ENCODE results near the gene TMEM181.
A peak's percentile ranks its signal among the peaks of the same experiment; 100 is the strongest.
"Not testable (repeated sequence)": the region's sequence is repeated elsewhere in the genome, so short reads cannot be mapped to it uniquely, and the experiment has no call there.

TMEM181 gene

DNA sequence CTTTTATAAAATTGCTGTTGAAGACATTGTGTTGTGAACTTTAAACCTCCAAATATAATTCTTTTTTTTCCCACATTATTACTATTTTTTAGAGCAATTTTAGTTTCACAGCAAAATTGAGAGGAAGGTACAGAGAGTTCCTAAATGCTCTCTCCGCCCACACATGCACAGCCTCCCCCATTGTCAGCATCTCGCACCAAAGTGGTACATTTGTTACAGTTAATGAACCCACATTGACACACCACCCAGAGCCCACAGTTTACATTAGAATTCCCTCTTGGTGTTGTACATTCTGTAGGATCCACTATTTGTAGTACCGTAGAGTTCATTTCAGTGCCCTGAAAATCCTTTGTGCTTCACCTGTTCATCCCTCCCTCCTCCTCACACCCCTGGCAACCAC lies 33.8 kb downstream of the TMEM181 start:
- no peak for DNase-seq (ENCODE audit: low read depth in 1 of 2, low spot score in 1 of 2)

DNA sequence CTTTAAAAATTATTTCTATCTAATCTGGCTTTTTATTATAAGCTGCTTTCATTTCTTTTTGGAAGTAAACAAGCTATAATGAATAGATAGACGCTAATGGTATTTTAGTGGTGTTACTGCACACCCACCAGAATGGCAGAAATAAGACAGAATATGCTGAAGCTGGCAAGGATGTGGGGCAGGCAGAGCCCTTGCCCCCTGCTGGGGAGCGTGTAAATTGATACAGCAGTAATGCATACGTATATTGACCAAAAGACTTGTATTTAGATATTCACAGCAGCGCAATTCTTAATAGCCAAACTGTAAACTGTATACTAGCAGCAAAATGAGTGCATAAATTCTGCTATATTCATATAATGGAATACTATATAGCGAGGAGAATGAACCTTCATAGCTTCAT lies 35.3 kb downstream of the TMEM181 start:
- DNase-seq (ENCODE audit: low read depth in 1 of 2, low spot score in 1 of 2) = no peak

DNA sequence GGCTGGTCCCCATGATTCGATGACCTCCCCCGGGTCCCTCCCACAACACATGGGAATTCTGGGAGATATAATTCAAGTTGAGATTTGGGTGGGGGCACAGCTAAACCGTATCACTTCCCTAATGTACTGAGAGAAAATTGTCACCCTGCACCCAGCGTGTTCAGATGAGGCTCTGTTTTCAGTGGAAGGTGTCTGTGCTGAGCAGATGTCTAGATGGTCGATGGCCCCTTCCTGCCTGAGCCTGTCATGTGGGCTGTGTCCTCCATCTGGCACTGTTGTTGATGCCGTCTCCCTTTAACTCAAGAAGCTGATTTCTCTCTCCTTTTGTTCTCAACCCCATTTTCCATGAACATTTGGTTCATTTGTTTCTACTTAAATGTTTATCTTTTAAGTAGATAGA lies 37.0 kb downstream of the TMEM181 start:
- no peak for DNase-seq (ENCODE audit: low read depth in 1 of 2, low spot score in 1 of 2)

DNA sequence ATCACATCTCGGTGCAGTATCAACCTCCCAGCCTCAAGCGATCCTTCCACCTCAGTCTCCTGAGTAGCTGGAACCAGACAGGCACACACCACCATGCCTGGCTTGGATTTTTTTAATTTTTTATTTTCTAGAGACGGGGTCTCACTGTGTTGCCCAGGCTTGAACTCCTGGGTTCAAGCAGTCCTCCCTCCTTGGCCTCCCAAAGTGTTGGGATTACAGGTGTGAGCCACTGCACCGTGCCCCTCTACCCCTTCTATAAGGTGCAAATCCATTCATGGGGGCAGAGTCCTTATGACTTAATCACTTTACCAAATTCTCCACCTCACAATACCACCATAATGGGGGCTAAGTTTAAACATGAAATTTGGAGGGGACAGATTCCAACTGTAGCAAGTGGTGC lies 37.7 kb downstream of the TMEM181 start:
- no peak for DNase-seq (ENCODE audit: low read depth in 1 of 2, low spot score in 1 of 2)

DNA sequence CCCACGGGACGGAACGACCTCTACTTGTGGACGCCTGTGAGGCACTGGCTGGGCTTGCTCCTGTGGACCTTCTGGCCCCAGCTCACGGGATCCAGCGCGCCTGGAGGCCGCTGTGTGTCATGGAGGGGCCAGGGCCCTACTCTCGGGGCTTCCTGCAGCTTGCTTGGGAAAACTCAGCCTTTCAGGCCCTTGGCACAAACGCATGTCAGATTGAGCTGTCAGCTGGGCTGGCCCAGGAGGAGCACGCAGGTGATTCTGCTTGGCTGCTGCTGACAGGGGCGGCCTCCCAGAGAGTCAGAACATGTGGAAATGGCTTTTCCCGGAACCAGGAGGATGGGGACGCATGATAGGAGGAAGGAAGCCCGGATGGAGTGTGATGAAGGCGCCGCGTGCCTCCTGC lies 39.7 kb downstream of the TMEM181 start:
- no peak for DNase-seq (ENCODE audit: low read depth in 1 of 2, low spot score in 1 of 2)

DNA sequence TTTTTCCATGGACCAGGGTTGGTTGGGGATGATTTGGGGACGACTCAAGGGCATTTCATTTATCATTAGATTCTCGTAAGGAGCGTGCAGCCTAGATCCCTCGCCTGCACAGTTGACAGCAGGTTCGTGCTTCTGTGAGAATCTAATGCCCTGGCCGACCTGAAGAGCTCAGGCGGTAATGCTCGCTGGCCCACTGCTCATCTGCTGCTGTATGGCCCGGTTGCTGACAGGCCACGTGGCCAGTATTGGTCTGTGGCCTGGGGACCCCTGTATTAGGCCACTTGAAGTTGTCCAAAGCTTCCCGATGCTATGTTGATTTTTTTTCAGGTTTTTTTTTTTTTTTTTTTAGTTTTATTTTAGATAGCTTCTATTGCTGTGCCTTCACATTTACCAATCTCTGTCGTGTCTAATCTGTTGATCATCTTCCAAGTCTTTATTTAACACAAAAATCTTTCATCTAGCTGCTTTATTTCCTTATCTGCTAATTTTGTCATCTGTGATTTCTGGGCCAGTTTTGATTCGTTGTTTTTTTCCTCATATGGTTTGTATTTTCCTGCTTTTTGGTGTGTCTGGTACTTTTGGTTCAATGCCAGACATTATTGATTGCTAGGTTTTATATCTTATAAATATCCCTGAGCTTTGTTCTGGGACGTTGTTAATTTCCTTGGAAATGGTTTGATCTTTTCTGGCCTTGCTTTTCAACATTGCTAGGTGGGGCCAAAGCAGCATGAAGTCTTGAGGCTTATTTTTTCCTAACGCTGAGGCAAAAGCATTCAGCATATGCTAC lies 43.6 kb downstream of the TMEM181 start:
- DNase-seq (ENCODE audit: low read depth in 1 of 2, low spot score in 1 of 2) = no peak

DNA sequence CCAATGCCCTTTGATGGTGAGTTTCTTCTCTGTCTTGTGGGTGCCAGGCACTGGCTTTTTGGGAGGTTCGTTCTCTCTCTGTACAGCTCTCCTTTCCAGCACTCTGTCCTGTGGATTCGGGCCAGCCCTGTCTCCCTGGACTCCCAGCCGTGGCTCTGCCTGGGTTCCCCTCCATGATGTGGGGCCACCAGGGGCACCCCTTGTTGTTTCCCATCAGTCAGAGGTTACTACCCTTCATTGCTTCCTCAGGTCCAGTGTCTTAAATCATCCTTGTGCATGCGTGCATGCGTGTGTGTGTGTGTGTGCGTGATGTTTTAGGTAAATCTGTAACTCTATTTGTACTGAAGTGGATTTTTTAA lies 44.1 kb downstream of the TMEM181 start:
- DNase-seq (ENCODE audit: low read depth in 1 of 2, low spot score in 1 of 2) = no peak

DNA sequence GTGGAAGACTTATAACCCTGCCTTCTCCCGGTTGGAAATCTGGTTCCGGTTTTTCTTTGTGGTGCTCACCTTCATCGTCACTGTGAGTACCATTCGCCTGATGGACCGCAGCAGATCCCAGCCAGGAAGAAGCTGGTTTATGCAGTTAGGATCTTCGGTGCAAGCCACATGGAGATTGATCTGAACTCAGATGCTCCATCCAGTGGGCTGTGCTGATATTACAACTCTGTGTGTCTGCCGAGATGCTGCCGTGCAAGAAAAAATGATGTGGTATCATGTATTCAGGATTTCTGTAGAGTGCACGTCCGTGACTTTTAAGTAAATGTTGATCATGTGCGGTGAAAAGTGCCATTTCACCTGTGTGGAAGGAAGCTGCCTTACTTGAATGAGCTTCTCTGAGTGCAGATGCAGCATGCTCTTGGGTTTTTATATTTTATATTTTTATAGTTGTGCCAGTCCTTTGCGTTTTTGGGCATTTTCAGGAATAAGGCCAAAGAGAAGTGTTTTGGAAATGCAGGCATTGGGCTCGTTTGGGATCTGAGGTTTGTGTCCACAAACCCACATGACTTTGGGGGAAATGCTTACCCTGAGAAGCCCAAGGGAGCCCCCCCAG lies 45.5 kb downstream of the TMEM181 start:
- DNase-seq (ENCODE audit: low read depth in 1 of 2, low spot score in 1 of 2) = peak; percentile 12 to 16

DNA sequence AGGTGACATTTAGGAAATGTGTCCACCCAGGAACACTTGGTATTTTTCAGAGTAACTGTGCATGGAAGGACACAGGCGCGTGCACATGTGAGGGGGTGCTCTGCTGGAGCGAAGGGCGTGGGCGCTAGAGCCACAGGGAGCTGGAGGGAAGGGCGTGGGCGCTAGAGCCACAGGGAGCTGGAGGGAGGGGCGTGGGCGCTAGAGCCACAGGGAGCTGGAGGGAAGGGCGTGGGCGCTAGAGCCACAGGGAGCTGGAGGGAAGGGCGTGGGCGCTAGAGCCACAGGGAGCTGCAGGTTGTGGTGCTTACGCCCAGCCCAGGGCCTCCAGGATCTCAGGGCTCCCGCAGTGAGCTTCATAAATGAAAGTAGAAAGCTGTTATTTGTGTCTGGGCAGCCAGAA lies 46.1 kb downstream of the TMEM181 start:
- not testable (repeated sequence) for DNase-seq (ENCODE audit: low read depth in 1 of 2, low spot score in 1 of 2)

DNA sequence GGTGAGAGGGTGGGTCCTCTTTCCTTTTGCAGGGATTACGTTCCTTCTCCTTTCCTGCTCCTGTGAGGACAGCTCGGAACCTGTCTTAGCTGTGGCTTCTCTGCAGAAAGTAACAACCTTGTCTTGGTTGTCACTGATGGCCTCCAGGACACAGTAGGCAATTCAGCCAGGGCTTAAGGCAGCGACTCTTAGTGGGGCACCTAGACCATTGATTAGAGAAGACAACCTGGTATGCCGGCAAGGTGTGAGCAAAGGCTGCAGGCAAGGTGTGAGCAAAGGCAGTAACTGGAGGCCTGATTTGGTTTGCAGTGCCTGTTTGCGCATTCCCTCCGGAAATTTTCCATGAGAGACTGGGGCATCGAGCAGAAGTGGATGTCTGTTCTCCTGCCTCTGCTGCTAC lies 47.0 kb downstream of the TMEM181 start:
- no peak for DNase-seq (ENCODE audit: low read depth in 1 of 2, low spot score in 1 of 2)

DNA sequence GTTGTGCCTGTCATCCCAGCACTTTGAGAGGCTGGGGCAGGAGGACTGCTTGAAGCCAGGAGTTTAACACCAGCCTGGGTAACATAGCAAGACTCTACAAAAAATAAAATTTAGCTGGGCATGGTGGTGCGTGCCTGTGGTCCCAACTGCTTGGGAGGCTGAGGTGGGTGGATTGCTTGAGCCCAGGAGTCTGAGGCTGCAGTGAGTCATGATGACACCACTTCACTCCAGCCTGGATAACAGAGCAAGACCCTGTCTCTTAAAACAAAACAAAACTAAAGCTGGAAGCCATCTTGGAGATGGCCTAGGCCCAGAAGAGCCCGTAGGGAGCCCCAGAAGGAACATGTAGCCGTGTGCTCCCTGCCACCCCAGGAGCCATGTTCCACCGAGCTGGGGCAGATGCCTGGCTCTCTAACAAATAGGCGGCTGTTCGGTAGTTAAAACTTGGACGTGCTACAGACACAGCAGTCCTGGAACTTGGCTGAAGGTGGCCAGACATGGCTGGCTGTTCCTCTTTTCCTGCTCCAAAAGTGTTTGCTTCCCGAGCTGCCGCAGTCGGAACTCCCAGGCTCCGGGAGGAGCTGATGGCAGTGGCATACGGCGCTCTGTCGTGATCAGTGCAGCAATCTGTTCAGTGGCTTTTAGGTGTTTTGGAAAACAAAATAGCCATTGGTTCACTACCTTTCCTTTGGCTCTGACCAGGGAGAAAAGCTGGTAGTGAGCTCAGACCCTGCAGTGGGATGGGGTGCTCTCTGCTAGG lies 47.7 kb downstream of the TMEM181 start:
- no peak for DNase-seq (ENCODE audit: low read depth in 1 of 2, low spot score in 1 of 2)

DNA sequence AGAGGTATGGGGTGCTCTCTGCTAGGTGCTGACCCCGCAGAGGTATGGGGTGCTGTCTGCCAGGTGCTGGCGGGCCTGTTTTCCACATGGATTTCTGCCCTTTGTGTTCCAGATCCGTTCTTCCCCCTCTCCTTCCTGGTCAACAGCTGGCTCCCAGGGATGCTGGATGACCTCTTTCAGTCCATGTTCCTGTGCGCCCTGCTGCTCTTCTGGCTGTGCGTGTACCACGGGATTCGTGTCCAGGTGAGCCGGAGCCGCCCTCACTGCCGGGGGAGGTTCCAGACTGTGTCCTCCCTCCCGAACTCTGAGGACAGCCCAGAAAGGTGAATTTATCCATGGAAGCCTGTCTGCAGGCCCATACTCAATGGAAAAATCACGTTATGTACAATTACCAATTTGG lies 48.3 kb downstream of the TMEM181 start:
- no peak for DNase-seq (ENCODE audit: low read depth in 1 of 2, low spot score in 1 of 2)

DNA sequence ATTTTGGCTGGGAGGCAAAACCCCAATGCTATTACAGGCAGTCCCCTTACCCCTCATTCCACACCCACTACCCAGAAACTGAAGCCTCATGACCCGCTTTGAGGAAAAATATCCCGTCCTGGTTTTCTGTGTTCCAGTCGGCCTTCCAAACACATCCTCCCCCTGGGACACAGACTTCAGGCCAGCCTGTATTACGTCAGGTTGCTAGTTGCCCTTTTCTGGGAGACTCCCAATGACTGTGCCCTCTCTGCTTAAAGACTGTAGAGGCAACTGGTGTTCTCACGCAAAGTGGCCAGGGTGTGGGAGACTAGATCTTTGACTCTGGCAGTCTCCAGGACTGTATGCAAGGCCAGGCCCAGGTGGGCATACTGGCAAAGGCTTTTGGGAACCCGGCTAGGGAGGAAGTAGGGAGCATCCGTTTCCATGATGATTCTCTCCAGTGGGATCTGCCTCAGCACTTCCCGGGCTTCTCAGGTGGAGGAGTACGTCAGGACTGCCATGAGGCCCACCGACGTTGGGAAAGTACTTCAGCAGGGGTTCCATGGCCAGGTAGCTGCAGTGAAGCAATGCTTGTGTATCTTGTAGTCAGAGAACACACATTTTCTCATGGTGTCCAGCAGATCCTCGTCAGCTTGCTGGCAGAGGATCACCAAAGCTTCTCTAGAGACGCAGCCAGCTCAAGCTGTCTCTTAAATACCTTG lies 49.7 kb downstream of the TMEM181 start:
- DNase-seq (ENCODE audit: low read depth in 1 of 2, low spot score in 1 of 2) = no peak

DNA sequence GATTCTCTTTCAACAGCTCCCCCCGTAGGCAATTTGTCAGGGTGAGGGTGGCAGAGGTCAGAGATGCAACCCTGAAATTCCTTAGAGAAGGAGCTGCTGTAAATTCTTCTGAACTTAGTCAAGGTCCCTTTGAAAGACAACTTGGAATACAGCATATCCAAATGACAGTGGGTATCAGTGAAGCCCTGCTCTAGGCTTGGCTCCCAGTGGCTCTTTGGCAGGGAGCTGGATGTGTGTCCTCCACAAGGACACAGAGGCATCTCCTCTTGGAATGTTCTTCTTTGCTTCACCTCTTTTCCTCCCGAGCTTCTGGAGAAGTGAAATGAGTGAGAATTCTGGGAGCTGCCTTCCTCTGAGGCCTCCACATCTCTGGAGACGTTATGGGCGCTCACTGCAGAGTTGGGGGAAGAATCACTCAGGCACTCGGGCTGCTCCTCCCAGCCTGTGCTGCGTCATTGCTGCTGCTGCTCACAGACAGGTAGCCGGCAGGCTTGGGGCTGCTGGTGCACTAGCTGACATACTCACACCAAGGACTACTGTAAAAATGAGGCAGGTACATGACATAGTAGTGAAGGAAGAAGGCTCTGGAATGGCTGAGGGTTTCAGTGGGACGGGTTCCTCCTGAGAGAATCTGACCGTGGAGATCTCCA lies 50.6 kb downstream of the TMEM181 start:
- DNase-seq (ENCODE audit: low read depth in 1 of 2, low spot score in 1 of 2) = no peak

DNA sequence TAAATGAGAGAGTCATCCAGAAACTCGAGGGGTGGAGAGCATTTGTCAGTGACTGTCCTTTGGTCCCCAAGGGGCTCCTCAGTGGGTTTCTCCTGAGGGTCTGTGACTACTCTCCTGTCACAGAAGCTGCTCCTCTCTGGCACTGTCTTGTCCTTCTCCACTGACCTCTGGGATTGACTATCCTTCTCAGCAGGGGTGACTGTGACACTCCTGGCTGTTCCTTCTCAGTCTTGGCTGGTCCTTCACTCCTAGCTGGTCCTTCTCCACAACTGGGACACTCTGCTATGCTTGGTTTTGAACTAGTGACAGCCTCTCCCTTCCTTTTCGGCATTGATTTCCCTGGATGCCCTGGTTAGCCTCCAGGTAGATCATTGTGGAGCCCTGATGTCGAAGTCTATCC lies 51.1 kb downstream of the TMEM181 start:
- DNase-seq (ENCODE audit: low read depth in 1 of 2, low spot score in 1 of 2) = no peak

DNA sequence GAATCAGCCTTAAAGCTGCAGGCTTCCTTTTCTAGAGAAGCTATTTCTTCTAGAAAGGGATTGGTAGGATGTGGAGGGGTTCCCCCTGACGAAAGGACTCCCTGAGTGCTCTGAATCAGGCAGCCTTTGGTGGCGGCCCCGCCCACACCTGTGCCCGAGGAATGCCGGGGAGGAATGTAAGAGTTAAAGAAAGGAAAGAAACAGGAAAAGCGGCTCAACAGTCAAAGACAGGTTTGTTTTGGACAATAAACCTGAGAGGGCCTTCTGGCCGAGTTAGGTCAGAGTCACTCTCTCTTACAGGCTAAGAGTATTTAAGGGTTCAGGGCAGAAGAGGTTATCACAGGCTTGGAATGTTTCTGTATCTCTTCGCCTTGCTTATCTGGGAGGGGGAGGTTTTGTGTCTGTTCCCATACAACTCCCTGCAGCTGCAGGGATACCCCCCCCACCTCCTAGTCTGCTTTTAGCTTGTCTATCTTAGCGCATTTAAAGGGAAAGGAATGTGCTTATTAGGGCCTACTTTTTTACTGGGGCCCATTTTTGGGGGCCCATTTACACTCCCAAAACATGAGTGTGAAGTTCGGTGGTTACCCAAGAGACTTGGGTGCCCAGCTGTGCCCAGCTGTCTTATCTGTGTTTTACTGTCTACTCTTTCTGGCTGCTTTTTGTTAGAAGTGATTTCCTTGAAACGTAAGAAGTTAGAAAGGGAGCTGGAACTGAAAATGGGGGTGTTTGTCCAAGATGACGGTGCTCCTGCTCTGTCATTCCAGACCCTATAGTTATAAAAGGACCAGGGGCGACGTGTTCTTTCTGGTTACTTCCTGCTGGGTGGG lies 51.9 kb downstream of the TMEM181 start:
- DNase-seq (ENCODE audit: low read depth in 1 of 2, low spot score in 1 of 2) = no peak

DNA sequence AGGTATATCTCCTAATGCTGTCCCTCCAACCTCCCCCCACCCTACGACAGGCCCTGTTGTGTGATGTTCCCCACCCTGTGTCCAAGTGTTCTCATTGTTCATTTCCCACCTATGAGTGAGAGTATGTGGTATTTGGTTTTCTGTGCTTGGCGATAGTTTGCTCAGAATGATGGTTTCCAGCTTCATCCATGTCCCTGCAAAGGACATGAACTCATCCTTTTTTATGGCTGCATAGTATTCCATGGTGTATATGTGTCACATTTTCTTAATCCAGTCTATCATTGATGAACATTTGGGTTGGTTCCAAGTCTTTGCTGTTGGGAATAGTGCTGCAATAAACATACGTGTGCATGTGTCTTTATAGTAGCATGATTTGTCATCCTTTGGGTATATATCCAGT lies 54.7 kb downstream of the TMEM181 start:
- not testable (repeated sequence) for DNase-seq (ENCODE audit: low read depth in 1 of 2, low spot score in 1 of 2)

DNA sequence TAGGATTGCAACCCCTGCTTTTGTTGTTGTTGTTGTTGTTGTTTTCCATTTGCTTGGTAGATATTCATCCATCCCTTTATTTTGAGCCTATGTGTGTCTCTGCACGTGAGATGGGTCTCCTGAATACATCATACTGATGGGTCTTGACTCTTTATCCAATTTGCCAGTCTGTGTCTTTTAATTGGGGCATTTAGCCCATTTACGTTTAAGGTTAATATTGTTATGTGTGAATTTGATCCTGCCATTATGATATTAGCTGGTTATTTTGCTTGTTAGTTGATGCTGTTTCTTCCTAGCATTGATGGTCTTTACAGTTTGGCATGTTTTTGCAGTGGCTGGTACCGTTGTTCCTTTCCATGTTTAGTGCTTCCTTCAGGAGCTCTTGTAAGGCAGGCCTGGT lies 58.4 kb downstream of the TMEM181 start:
- not testable (repeated sequence) for DNase-seq (ENCODE audit: low read depth in 1 of 2, low spot score in 1 of 2)

DNA sequence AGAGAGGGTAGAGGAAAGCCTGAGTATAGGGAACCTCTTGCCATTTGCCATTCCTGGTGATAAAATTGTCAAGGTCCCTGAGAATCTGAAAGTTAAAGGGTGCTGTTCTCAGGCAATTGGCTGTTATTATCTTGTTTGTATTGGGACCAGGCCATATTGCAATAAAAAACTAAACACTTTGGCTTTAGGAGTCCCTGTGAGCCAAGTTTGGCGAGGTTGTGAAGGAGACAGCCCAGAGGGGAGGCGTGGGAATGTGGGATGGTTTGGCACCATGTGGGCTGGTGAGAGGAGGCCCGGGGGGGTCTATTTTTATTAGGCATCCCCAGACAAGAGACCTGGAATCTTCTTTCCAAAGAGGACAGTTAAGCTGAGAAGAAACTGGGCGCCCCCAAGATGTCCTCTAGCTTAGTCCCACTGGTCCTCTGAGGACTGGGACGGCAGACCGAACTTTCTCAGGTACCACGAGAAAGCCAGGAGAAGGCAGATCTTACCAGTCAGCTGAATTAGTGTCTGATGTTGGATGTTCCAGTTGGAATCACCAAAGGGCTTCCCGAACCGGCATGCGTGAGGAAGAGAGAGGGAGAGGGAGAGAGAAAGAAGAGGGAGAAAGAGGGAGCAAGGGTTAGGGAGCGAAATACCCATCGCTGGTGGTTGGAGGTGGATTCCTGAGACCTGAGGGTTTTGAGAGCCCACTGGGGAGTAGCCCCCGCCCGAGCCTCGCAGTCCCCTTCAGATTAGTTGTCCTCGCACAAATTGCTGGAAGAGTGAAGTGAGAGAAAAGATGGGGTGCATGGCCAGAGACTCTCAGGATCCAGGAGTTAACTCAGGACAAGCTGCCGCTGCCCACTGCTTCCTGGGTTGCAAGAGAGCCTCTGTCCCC lies 60.3 kb downstream of the TMEM181 start:
- no peak for DNase-seq (ENCODE audit: low read depth in 1 of 2, low spot score in 1 of 2)

Data from stimulated activated CD4-positive, alpha-beta T cell treated with anti-CD3 and anti-CD28 coated beads, Interleukin-15, amount 100 ng/mL, for 1 hour (primary cell).